Measurements from ENCODE around the gene MYRFL.

Gene MYRFL

GRCh38 chr12:69900720-69901131 lies 75.7 kb downstream of the MYRFL start:
- DNase-seq: peak; percentile 26

- no peak for DNase-seq
Observed at GRCh38 chr12:69901221-69901905, 76.3 kb downstream of the MYRFL start.

DNA sequence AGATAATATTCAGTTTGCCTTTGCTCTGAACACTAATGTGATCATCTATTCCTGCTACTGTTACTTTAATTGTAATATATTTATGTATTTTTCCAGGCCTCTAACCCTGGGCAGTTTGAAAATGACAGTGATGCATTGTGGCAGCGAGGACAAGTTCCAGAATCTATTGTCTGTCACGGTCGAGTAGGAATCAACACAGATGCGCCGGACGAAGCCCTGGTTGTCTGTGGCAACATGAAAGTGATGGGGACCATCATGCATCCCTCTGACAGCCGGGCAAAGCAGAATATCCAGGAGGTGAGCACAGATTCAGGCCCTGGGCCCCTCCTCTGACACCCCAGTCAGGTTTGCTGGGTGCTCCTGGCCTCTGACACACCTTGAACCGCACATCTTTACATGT lies 78.5 kb downstream of the MYRFL start:
- DNase-seq: no peak

DNA sequence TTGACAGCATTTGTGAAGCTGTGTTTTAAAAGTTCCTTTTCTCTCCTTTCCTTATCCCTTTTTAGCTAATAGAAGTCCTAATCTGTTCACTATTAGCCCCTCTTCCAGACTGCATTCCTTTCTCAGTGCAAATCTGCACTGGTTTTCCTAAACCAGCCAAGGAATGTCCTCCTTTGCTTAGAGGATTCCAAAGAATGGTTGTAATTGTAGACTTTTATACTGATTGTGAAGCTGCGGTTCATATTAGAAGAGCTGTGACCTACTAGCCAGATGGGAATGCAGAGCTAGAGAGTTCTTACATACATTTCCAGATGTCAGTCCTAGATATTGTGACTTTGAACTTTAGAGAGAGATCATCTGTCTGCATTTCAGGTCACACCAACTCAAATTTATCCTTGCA lies 79.8 kb downstream of the MYRFL start:
- no peak for DNase-seq

GRCh38 chr12:69905801-69906200 lies 80.8 kb downstream of the MYRFL start:
- DNase-seq: no peak

DNA sequence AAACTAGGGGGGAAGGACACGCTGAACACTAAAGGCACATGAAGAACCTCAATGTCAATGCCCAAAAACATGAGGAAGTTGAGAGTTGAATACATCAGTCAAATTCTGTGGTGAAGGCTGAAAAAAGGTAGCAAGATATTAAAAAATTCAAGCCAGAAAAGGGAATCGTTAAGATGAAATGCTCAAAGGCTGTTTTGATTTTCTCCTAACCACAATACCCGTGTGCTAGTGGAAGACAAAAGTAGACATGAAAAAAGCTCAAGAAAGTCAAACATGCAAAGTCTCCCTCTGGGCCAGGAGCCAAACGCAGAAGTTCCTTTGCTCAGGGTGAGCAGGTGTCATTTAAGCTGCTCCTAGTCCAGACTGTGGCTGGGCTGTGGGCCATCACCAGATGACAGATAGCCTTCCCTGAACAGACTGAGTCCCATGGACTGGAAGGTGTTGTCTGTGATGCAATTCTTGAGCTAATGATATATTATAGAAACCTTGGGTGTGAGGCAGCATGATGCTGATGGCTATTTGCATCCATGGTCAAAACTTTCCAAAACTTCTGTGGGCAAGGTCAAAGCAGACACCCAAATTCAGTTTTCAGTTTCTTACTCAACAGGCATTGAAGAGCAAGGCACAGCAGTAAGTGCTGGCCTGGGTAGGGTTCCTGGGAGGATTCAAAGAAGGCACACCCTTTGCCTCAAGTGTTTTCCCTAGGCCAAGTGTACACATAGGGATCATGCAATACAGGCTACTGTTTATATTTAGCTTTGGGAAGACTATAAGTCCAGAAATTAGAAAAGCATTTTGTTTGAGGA lies 81.6 kb downstream of the MYRFL start:
- DNase-seq: no peak

DNA sequence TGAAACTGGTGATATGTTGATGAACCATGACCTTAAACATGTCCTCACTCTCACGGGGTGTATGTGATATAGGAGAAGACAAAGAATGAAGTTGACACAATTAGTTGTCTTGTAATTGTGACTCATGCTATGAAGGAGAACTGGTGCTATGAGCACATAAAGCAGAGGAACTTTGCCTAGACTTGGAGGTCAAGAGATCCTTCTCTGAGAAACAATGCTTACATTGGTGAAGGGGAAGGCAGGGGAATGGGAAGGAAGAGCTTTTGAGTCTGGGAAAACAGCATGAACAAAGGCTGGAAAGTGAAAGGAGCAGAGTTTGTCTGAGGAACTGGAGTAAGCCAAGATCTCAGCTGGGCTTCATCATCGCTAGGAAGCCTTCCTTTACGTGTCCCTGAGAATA lies 83.2 kb downstream of the MYRFL start:
- DNase-seq: no peak

- DNase-seq: no peak
Observed at GRCh38 chr12:69910694-69911093, 85.7 kb downstream of the MYRFL start.

- no peak for DNase-seq
Observed at GRCh38 chr12:69913526-69913925, 88.5 kb downstream of the MYRFL start.

DNA sequence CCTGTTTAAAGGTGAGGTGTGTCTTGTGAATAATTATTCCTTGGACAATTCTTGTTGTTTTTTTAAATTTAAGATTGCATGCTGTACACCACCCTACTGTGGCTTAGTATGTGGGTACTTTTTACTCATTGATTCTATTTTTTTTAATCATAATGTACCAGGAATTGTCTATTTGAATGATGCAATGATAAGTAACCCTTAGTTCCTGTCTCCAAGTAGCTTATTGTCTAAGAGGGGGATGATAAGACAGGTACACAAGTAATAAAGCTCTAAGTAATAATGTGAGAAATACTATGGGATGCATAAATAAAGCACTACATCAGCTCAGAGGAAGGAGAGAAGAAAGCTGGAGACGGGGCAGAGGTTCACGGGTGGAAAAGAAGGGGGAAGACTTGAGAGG lies 90.9 kb downstream of the MYRFL start:
- DNase-seq: no peak

GRCh38 chr12:69916544-69917235 lies 91.7 kb downstream of the MYRFL start:
- no peak for DNase-seq

GRCh38 chr12:69918287-69918686 lies 93.3 kb downstream of the MYRFL start:
- DNase-seq: no peak

DNA sequence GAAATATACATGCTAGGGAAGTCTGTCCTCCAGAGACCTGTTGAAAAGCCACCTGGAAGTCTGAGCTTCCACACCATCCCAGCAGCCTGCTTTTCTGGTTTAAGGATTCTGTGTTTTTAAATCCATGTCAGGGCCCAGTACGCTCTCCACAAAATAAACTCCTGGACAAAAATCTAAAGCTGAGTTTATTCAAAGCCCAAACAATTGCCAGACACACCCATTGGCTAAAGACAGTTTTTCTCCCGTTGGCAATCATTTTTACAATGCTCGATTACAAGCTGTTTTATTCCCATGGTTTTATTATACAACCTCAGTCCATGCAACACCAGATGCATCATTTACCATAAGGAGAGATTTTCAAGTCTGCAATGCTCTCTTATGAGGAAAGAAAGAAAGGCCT lies 94.5 kb downstream of the MYRFL start:
- DNase-seq: no peak

GRCh38 chr12:69921831-69922230 lies 96.8 kb downstream of the MYRFL start:
- no peak for DNase-seq

DNA sequence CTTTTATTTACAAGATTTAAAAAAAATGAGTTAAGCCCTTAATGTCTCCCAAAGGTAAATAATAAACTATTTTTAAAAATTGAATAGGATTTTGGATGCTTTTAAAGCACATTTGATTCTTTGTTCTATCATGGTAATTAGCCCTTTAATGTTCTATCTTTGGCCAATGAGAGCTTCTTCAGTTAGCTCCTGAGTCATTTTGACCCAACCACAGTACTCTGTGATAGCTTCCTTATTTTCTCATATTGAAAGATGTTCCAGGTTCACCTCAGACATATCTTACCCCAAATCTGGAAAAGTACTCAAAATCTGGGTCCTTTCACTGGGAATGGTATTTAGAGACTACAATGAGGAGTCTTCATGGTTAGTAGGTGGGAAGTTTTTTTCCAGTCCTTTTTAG lies 98.0 kb downstream of the MYRFL start:
- DNase-seq: no peak

- no peak for DNase-seq
Observed at GRCh38 chr12:69925291-69925690, 100.3 kb downstream of the MYRFL start.

- DNase-seq: no peak
Observed at GRCh38 chr12:69927164-69927563, 102.1 kb downstream of the MYRFL start.

DNA sequence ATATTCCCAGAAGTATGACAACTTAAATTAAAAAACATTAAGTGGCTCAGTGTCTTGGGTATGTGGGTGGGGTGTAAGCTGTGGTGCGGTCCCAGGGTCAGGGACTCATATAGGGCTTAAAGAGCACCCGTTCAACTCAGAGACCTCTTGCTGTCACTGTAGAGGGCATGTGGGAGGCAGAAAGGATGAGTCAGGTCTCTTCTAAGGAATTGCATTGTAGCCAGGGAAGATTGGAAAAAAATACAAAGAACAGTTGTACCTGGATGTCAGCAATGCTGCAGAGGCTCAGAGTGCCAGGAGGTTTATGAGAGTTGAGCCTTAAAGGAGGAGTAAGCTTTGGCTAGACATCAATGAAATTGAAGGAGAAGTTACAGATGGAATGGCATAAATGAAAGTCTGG lies 104.1 kb downstream of the MYRFL start:
- no peak for DNase-seq

DNA sequence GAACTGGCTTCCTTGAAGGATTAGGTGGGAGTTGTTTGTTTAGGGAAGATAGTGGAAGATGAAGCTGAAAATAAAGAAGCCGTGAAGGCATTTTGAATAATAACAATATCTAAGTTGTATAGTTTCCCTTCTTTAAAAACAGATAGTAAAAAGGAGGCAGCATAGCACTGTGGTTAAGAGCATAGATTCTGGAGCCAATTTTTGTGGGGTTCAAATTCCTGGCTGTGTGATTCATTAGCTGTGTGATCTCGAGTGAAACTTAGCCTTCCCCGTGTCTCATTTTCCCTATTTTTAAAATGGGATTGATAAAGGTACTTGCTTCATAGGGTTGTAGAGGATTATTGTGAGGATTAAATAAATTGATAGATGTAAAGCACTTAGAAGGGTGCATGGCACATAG lies 104.5 kb downstream of the MYRFL start:
- no peak for DNase-seq

- no peak for DNase-seq
Observed at GRCh38 chr12:69931569-69931968, 106.5 kb downstream of the MYRFL start.

DNA sequence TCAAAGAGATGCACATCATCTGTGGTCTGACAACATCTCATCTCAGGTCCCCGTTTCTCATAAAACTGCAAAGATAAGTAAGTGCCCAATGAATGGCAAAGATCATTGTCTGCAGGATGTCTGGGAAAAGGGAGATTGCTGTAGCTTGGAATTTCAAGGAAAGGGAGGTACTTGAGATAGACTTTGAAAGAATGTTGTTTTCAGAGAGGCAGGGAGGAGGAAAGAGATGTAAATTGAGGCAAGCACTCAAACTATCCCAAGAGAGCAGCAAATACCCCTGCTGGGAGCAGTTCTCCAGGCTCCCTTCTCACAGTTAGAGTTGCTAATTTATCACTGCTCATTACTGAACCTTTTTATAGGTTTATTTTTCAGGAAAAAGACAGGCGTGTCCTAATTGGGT lies 107.1 kb downstream of the MYRFL start:
- no peak for DNase-seq

DNA sequence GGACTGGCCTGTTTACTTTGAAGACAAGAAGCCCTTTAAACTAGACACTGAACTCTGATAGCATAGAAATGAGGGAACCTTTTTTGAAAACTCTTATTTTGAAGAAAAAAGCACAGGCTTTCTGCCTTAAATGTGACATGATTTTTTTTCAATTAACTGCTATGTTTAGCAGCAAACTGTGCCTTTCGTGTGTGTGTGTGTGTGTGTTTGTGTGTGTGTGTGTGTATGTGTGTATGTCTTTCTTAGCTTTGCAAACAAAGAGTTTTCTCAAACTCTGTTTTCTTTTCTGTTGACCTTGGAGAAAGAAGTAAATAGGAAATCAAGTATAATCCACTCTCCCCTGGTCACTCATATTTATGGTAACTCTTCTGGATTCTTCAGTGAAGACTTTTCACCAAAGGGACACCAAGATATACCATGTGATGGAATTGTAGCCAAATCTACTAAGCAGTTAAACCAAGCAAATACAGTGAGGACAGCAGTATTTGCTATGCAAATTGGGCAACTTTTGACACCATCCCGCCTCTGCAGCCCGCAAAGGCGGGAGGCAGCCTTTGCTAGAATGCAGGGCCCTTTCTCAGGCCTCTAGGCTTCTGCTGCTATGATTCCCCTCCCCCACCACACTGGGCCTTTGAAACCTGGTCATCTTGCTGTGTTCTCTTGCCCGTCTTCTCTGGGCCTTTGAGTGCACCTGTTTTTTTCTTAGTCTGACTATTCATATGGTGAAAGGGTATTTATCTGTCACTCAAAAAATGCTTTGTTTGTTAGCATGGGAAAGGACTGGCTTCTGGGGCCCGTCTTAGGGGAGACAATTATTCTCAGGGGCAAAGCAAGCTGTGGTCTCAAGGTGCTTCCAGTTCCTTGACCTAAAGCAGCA lies 107.9 kb downstream of the MYRFL start:
- no peak for DNase-seq

- DNase-seq: no peak
Observed at GRCh38 chr12:69934011-69934410, 109.0 kb downstream of the MYRFL start.

Data from activated CD4-positive, alpha-beta T cell treated with anti-CD3 and anti-CD28 coated beads for 1 hour (primary cell).